Endodermal cell (in vitro differentiated cells): ENCODE data around the gene TESPA1. TPM values are rescaled to one million over a fixed set of nuclear protein-coding genes. Genes with fewer than 3 reads are reported as not detected.

ENCODE experiments used
- DNase-seq: peaks from one replicate; pipeline ENCODE4 v3.0.0-alpha.2; 2017
- H3K27ac ChIP-seq: 2 replicates; pipeline ENCODE4 v1.5.1; 2013; ENCODE audit warnings: mild to moderate bottlenecking, low read depth, low read length, moderate library complexity
- H3K27me3 ChIP-seq: 2 replicates; pipeline ENCODE4 v1.6.1; 2013; ENCODE audit warnings: mild to moderate bottlenecking, low read length, moderate library complexity; ENCODE audit not compliant: insufficient read depth, control insufficient read depth, poor library complexity, severe bottlenecking
- H3K36me3 ChIP-seq: 2 replicates; pipeline ENCODE4 v1.7.0; 2013; ENCODE audit warnings: mild to moderate bottlenecking, low read length, moderate library complexity; ENCODE audit not compliant: control insufficient read depth, insufficient read depth
- H3K4me1 ChIP-seq: one replicate; pipeline ENCODE4 v1.7.0; 2013; ENCODE audit warnings: low read length; ENCODE audit not compliant: control insufficient read depth, insufficient read depth
- H3K4me3 ChIP-seq: 2 replicates; pipeline ENCODE4 v1.5.1; 2013; ENCODE audit warnings: mild to moderate bottlenecking, low read length, moderate library complexity
- H3K9ac ChIP-seq: 2 replicates; pipeline ENCODE4 v1.6.1; 2013; ENCODE audit warnings: mild to moderate bottlenecking, low read length, moderate library complexity; ENCODE audit not compliant: poor library complexity, severe bottlenecking; ENCODE audit errors: extremely low read depth
- H3K9me3 ChIP-seq: 2 replicates; pipeline ENCODE4 v1.6.1; 2013; ENCODE audit warnings: mild to moderate bottlenecking, low read length, moderate library complexity; ENCODE audit not compliant: control insufficient read depth
- H3K27ac Mint-ChIP-seq: 2 replicates; pipeline ENCODE4 v1.8.0; 2020; ENCODE audit warnings: mixed read lengths
- H3K27me3 Mint-ChIP-seq: 2 replicates; pipeline ENCODE4 v1.8.0; 2021; ENCODE audit warnings: mild to moderate bottlenecking, mixed read lengths; ENCODE audit not compliant: insufficient read depth
- H3K36me3 Mint-ChIP-seq: 2 replicates; pipeline ENCODE4 v1.8.0; 2020; ENCODE audit warnings: low read depth, mixed read lengths
- H3K4me1 Mint-ChIP-seq: 2 replicates; pipeline ENCODE4 v1.8.0; 2020; ENCODE audit warnings: mixed read lengths
- H3K4me3 Mint-ChIP-seq: 2 replicates; pipeline ENCODE4 v1.8.0; 2020; ENCODE audit warnings: mild to moderate bottlenecking, moderate library complexity, mixed read lengths
- H3K9me3 Mint-ChIP-seq: 2 replicates; pipeline ENCODE4 v1.8.0; 2020; ENCODE audit warnings: mild to moderate bottlenecking, mixed read lengths
- CTCF ChIP-seq: fragments of 200-600 bp; sonication (generic); conservative IDR thresholded peaks from 2 replicates; pipeline ENCODE4 v1.5.0; 2021; ENCODE audit warnings: antibody characterized with exemption, mild to moderate bottlenecking
- WGBS, 2 experiments: methylation state at CpG; one replicate each; pipeline versions ENCODE4 v1.1.5 to v1.1.7; 2013; ENCODE audit warnings: missing lambda C conversion rate in 2 of 2, mixed read lengths in 1 of 2; ENCODE audit not compliant: insufficient coverage in 1 of 2, insufficient read length in 1 of 2; 5-methylcytosine and 5-hydroxymethylcytosine counted together
- total RNA-seq, 2 donors: library from RNA; stranded (reverse); fragmentation: NEBNext Ultra II Directional in 1 of 2; extraction: Animal tissue kit (Norgen Biotek cat#: 25700) in 1 of 2; gene quantifications; 2 replicates in 1 of 2; 3 replicates in 1 of 2; pipeline ENCODE4 v1.2.1, GENCODE V29; 2021

TESPA1 gene
- total RNA-seq, 2 donors from 2014 or later: not detected

DNA sequence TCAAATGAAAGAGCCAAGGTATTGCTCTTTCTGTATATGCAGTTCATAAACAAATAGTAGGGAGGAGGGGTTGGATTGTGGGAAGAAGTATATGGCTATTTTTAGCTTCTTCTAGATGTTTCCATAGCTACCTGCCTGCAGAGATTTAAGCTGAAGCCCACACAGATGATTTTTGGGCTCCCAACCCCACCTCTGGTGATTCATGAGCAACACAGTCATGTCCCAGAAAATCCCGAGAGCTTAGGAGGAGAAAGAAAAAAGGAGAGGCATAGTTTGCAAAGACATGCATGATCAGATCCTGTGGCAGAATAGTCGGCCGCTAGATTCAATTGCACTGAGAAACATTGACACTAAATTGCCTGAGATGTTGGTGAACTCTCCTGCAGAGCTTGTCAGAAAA is 13.8 kb downstream of the TESPA1 start:
- Mint-ChIP-seq H3K9me3 (no peaks in the 10 kb centered on the region), H3K36me3 (no peaks in the 10 kb centered on the region), H3K27me3 (peaks cover 2% of the 10 kb centered on the region), H3K4me1 (no peaks in the 10 kb centered on the region), H3K27ac (no peak overlapping the region), H3K4me3 (no peak overlapping the region)
- H3K27me3 ChIP-seq: no peaks in the 10 kb centered on the region
- H3K9ac ChIP-seq: no peak overlapping the region
- H3K36me3 ChIP-seq: no peaks in the 10 kb centered on the region
- no peak overlapping the region for H3K27ac ChIP-seq
- H3K4me1 ChIP-seq: no peaks in the 10 kb centered on the region
- H3K4me3 ChIP-seq: no peak overlapping the region
- H3K9me3 ChIP-seq: no peaks in the 10 kb centered on the region
- WGBS, 2 experiments: 94 to 97% methylated on average over 3 of the region's 3 CpGs
- TF ChIP-seq CTCF: no peak
- DNase-seq: no peak

DNA sequence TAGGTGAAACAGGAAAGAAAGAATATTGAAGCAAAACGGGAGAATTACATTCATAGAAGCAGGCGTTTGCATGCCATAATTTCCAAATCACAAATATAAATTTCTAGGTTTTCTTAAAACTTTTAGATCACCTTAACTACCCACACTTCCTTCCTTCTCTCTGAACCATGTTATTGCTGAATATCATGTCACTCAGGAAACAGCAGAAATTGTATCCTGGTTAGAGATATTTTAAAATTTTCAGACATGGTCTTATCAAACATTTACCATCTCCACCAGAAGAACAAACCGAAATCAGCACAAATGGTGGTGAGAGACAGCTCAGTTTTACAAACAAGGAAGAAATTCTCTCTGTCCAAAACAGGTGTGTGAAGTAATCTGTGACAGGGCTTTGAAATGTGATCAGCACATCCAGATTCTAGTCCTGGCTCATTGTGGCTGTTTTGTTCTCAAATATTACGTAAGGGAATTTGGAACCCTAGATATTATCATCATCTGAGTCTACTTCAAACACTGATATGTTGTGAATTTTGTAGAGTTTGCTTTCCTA is 16.3 kb downstream of the TESPA1 start:
- H3K9me3 Mint-ChIP-seq: no peaks in the 10 kb centered on the region
- Histone ChIP-seq H3K4me1 (no peaks in the 10 kb centered on the region), H3K4me3 (no peak overlapping the region), H3K27me3 (no peaks in the 10 kb centered on the region), H3K9ac (no peak overlapping the region), H3K27ac (no peak overlapping the region), H3K9me3 (no peaks in the 10 kb centered on the region), H3K36me3 (no peaks in the 10 kb centered on the region)
- WGBS, 2 experiments: 80 to 83% methylated on average over 2 to 4 of the region's 4 CpGs
- no peaks in the 10 kb centered on the region for H3K36me3 Mint-ChIP-seq
- no peak overlapping the region for H3K27ac Mint-ChIP-seq
- no peak overlapping the region for H3K4me3 Mint-ChIP-seq
- DNase-seq: no peak
- peaks cover 2% of the 10 kb centered on the region for H3K27me3 Mint-ChIP-seq
- H3K4me1 Mint-ChIP-seq: no peaks in the 10 kb centered on the region
- no peak for TF ChIP-seq CTCF

- 87 to 100% methylated on average over 2 of the region's 2 CpGs for WGBS, 2 experiments
- no peaks in the 10 kb centered on the region for H3K27me3 ChIP-seq
- no peaks in the 10 kb centered on the region for H3K36me3 ChIP-seq
- Mint-ChIP-seq H3K4me3 (no peak overlapping the region), H3K36me3 (no peaks in the 10 kb centered on the region), H3K4me1 (no peaks in the 10 kb centered on the region), H3K9me3 (no peaks in the 10 kb centered on the region), H3K27me3 (no peaks in the 10 kb centered on the region), H3K27ac (no peak overlapping the region)
- H3K4me1 ChIP-seq: no peaks in the 10 kb centered on the region
- no peak for DNase-seq
- no peak overlapping the region for H3K9ac ChIP-seq
- no peak overlapping the region for H3K4me3 ChIP-seq
- no peak for TF ChIP-seq CTCF
- no peaks in the 10 kb centered on the region for H3K9me3 ChIP-seq
- no peak overlapping the region for H3K27ac ChIP-seq
Measured at GRCh38 chr12:54967461-54967860, 17.1 kb downstream of the TESPA1 start.
